HEK293 (cell line): ENCODE measurements around the gene SEZ6L.

Experiments used
- CTCF ChIA-PET: fragments of 350-600 bp; formaldehyde crosslinking; extraction: SDS; loops from one replicate; lab custom pipeline; 2021; ENCODE audit warnings: antibody characterized with exemption; lab: Yijun Ruan, JAX
- POLR2A ChIA-PET: fragments of 300-600 bp; formaldehyde crosslinking; extraction: SDS; loops from one replicate; lab custom pipeline; 2020; ENCODE audit warnings: antibody characterized with exemption, inconsistent platforms; lab: Yijun Ruan, JAX
- H3K27ac ChIP-seq: fragments of 200-500 bp; sonication (Bioruptor generic); 2 replicates; pipeline ENCODE4 v1.5.1; 2014; ENCODE audit warnings: low read depth, low read length, control low read depth, inconsistent platforms; ENCODE audit errors: extremely low read depth
- H3K36me3 ChIP-seq, 2 experiments: fragments of 200-500 bp in 1 of 2; sonication (Bioruptor generic) in 1 of 2; 1 replicate in 1 of 2; 2 replicates in 1 of 2; pipeline ENCODE4 v1.5.1; 2014 to 2017; ENCODE audit warnings: inconsistent platforms in 2 of 2, low read length in 2 of 2; ENCODE audit not compliant: control insufficient read depth in 2 of 2, insufficient read depth in 1 of 2
- H3K4me1 ChIP-seq: fragments of 200-500 bp; sonication (Bioruptor generic); 2 replicates; pipeline ENCODE4 v1.5.1; 2014; ENCODE audit warnings: mild to moderate bottlenecking, low read length, inconsistent platforms; ENCODE audit not compliant: control insufficient read depth, insufficient read depth
- H3K4me3 ChIP-seq: 2 replicates; pipeline ENCODE4 v1.5.1; 2011; ENCODE audit warnings: low read depth, mild to moderate bottlenecking, control low read depth, low read length, moderate library complexity
- H3K9me3 ChIP-seq: fragments of 200-500 bp; sonication (Bioruptor generic); 2 replicates; pipeline ENCODE4 v1.5.1; 2014; ENCODE audit warnings: low read depth, low read length, inconsistent platforms; ENCODE audit not compliant: control insufficient read depth, insufficient read depth
- BCL11A ChIP-seq: fragments of 450-650 bp; formaldehyde crosslinking; IDR thresholded peaks from 2 replicates; pipeline ENCODE4 v1.5.1; 2016; ENCODE audit warnings: low read depth, missing biosample characterization, missing genetic modification characterization
- GLIS1 ChIP-seq: fragments of 450-650 bp; formaldehyde crosslinking; IDR thresholded peaks from 2 replicates; pipeline ENCODE4 v1.5.1; 2016; ENCODE audit warnings: missing biosample characterization, missing genetic modification characterization
- HOXA7 ChIP-seq: sonication (generic); formaldehyde crosslinking; IDR thresholded peaks from 2 replicates; pipeline ENCODE4 v1.8.1; 2022; ENCODE audit warnings: missing genetic modification reagents, borderline replicate concordance
- ZNF155 ChIP-seq: fragments of 450-650 bp; formaldehyde crosslinking; IDR thresholded peaks from 2 replicates; pipeline ENCODE4 v1.5.1; 2016; ENCODE audit warnings: missing biosample characterization, missing genetic modification characterization
- ZNF169 ChIP-seq: fragments of 450-650 bp; formaldehyde crosslinking; IDR thresholded peaks from 2 replicates; pipeline ENCODE4 v1.5.1; 2016; ENCODE audit warnings: missing biosample characterization, missing genetic modification characterization
- ZNF184 ChIP-seq: fragments of 450-650 bp; IDR thresholded peaks from 2 replicates; pipeline ENCODE4 v1.5.1; 2018; ENCODE audit warnings: missing biosample characterization, mild to moderate bottlenecking, missing genetic modification characterization
- ZNF24 ChIP-seq: fragments of 450-650 bp; formaldehyde crosslinking; IDR thresholded peaks from 2 replicates; pipeline ENCODE4 v1.5.1; 2016; ENCODE audit warnings: missing biosample characterization, missing genetic modification characterization
- ZNF274 ChIP-seq, 2 experiments: fragments of 200-500 bp in 1 of 2; fragments of 450-650 bp in 1 of 2; sonication (Bioruptor generic) in 1 of 2; formaldehyde crosslinking in 1 of 2; IDR thresholded peaks; 2 replicates each; pipeline versions ENCODE4 v1.5.1 to v1.6.1; 2014 to 2016; ENCODE audit warnings: borderline replicate concordance in 1 of 2, inconsistent platforms in 1 of 2, low read length in 1 of 2, missing biosample characterization in 1 of 2, missing genetic modification characterization in 1 of 2
- ZNF292 ChIP-seq: fragments of 450-650 bp; formaldehyde crosslinking; IDR thresholded peaks from 2 replicates; pipeline ENCODE4 v1.5.1; 2016; ENCODE audit warnings: low read depth, missing biosample characterization, missing genetic modification characterization, borderline replicate concordance
- ZNF37A ChIP-seq: fragments of 450-650 bp; IDR thresholded peaks from 2 replicates; pipeline ENCODE4 v1.5.1; 2018; ENCODE audit warnings: missing biosample characterization, missing genetic modification characterization
- ZNF423 ChIP-seq: fragments of 450-650 bp; formaldehyde crosslinking; IDR thresholded peaks from 2 replicates; pipeline ENCODE4 v1.5.1; 2016; ENCODE audit warnings: missing biosample characterization, missing genetic modification characterization
- ZNF529 ChIP-seq: fragments of 450-650 bp; formaldehyde crosslinking; IDR thresholded peaks from 2 replicates; pipeline ENCODE4 v1.5.1; 2017; ENCODE audit warnings: missing genetic modification characterization, missing biosample characterization; ENCODE audit not compliant: insufficient replicate concordance
- ZNF596 ChIP-seq: fragments of 450-650 bp; IDR thresholded peaks from 2 replicates; pipeline ENCODE4 v1.5.0; 2018; ENCODE audit warnings: missing biosample characterization, mild to moderate bottlenecking, missing genetic modification characterization, moderate library complexity
- ZNF610 ChIP-seq: fragments of 450-650 bp; formaldehyde crosslinking; IDR thresholded peaks from 2 replicates; pipeline ENCODE4 v1.5.1; 2016; ENCODE audit warnings: missing biosample characterization, missing genetic modification characterization, borderline replicate concordance
- ZNF623 ChIP-seq: fragments of 450-650 bp; formaldehyde crosslinking; IDR thresholded peaks from 2 replicates; pipeline ENCODE4 v1.5.1; 2016; ENCODE audit warnings: missing biosample characterization, missing genetic modification characterization
- ZXDB ChIP-seq: fragments of 450-650 bp; formaldehyde crosslinking; IDR thresholded peaks from 2 replicates; pipeline ENCODE4 v1.5.1; 2016; ENCODE audit warnings: missing biosample characterization, missing genetic modification characterization
- TF ChIP-seq, protein P1 (sequence below): IDR thresholded peaks from 2 replicates; pipeline ENCODE4 v1.6.1; 2011; ENCODE audit warnings: mild to moderate bottlenecking, low read depth, low read length, borderline replicate concordance
- TF ChIP-seq, protein P2 (sequence below): fragments of 450-650 bp; formaldehyde crosslinking; IDR thresholded peaks from 2 replicates; pipeline ENCODE4 v1.5.1; 2016; ENCODE audit warnings: missing biosample characterization, missing genetic modification characterization
- TF ChIP-seq, protein P3 (sequence below): fragments of 450-650 bp; formaldehyde crosslinking; IDR thresholded peaks from 2 replicates; pipeline ENCODE4 v1.5.1; 2016; ENCODE audit warnings: missing biosample characterization, missing genetic modification characterization

The SEZ6L gene

DNA sequence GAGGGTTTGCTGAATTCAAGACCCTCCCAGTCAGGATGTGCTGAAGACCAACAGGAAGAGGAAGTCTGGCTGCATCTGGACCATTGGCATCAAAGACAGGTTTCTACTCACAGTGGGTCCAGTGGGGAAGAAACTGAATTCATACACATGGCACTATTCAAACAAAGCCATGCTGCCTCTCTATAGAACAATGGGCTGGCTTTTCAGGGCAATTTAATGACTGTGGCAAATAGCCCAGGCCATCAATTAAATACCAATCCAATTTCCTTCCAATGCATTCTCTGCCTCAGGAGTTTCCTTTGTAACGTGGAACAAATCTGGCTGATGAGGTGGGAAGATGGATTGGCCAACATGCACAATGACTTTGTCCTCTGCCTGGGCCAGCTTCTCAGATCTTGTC lies 98.6 kb downstream of the SEZ6L start:
- H3K4me3 ChIP-seq, result no peak overlapping the region
- TF ChIP-seq ZNF292 (tag by site-specific recombination) (no peak), GLIS1 (no peak), ZNF423 (no peak), ZNF184 (tag by site-specific recombination) (no peak), HOXA7 (CRISPR knock-in tag) (no peak), ZNF529 (tag by site-specific recombination) (no peak), ZNF596 (no peak), ZNF623 (tag by site-specific recombination) (no peak), ZNF169 (tag by site-specific recombination) (no peak), ZNF37A (tag by site-specific recombination) (no peak)
- TF ChIP-seq, protein P1, sequence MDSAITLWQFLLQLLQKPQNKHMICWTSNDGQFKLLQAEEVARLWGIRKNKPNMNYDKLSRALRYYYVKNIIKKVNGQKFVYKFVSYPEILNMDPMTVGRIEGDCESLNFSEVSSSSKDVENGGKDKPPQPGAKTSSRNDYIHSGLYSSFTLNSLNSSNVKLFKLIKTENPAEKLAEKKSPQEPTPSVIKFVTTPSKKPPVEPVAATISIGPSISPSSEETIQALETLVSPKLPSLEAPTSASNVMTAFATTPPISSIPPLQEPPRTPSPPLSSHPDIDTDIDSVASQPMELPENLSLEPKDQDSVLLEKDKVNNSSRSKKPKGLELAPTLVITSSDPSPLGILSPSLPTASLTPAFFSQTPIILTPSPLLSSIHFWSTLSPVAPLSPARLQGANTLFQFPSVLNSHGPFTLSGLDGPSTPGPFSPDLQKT, result no peak
- H3K4me1 ChIP-seq, result no peaks in the 10 kb centered on the region
- no peaks in the 10 kb centered on the region for H3K36me3 ChIP-seq
- no peak overlapping the region for H3K27ac ChIP-seq
- CTCF ChIA-PET, result no interaction called here
- H3K9me3 ChIP-seq, result no peaks in the 10 kb centered on the region
- POLR2A ChIA-PET, result no interaction called here

DNA sequence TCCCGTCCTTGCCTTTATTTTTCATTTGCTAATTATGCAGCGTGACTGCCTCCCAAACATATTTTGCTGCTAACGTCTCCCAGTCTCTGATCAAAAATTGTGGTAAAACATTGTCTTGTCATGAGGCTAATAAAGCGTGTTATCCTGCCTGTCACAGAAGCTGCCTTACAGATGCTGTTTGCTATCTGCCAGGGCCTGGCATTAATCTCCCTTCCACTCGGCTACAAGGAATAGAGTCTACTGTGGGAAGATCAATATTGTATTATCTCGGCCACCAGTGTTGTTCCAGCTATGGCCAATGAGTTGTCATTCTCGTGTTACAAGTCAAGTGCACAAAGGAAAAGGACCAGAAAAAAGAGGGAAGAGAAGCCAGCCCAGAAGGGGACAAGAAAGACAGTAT lies 100.3 kb downstream of the SEZ6L start:
- Histone ChIP-seq H3K4me1 (no peaks in the 10 kb centered on the region), H3K36me3 (no peaks in the 10 kb centered on the region), H3K4me3 (no peak overlapping the region), H3K27ac (no peak overlapping the region), H3K9me3 (no peaks in the 10 kb centered on the region)
- ChIA-PET POLR2A (no interaction called here), CTCF (interaction anchor here (0.6 kb wide), 1 partner anchor 371 kb away, joined by 5 read pairs; no protein-coding TSS in a partner anchor)
- TF ChIP-seq BCL11A (tag by site-specific recombination) (no peak), ZNF24 (tag by site-specific recombination) (no peak), ZNF155 (no peak), ZNF610 (tag by site-specific recombination) (no peak), ZXDB (no peak), ZNF184 (tag by site-specific recombination) (no peak), ZNF274 (IDR thresholded peaks at IDR 0.05; ENCODE audit: low read length) (no peak), ZNF274 (tag by site-specific recombination; IDR thresholded peaks at IDR 0.05; ENCODE audit: borderline replicate concordance) (no peak)
- TF ChIP-seq, protein P2, sequence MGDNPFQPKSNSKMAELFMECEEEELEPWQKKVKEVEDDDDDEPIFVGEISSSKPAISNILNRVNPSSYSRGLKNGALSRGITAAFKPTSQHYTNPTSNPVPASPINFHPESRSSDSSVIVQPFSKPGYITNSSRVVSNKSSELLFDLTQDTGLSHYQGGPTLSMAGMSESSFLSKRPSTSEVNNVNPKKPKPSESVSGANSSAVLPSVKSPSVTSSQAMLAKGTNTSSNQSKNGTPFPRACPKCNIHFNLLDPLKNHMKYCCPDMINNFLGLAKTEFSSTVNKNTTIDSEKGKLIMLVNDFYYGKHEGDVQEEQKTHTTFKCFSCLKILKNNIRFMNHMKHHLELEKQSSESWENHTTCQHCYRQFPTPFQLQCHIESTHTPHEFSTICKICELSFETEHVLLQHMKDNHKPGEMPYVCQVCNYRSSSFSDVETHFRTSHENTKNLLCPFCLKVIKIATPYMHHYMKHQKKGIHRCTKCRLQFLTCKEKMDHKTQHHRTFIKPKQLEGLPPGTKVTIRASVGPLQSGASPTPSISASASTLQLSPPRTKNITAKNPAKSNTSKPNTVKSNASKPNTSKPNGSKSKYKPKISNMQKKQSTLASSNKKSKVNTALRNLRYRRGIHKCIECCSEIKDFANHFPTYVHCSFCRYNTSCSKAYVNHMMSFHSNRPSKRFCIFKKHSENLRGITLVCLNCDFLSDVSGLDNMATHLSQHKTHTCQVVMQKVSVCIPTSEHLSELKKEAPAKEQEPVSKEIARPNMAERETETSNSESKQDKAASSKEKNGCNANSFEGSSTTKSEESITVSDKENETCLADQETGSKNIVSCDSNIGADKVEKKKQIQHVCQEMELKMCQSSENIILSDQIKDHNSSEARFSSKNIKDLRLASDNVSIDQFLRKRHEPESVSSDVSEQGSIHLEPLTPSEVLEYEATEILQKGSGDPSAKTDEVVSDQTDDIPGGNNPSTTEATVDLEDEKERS (tag by site-specific recombination), result no peak
- TF ChIP-seq, protein P3, sequence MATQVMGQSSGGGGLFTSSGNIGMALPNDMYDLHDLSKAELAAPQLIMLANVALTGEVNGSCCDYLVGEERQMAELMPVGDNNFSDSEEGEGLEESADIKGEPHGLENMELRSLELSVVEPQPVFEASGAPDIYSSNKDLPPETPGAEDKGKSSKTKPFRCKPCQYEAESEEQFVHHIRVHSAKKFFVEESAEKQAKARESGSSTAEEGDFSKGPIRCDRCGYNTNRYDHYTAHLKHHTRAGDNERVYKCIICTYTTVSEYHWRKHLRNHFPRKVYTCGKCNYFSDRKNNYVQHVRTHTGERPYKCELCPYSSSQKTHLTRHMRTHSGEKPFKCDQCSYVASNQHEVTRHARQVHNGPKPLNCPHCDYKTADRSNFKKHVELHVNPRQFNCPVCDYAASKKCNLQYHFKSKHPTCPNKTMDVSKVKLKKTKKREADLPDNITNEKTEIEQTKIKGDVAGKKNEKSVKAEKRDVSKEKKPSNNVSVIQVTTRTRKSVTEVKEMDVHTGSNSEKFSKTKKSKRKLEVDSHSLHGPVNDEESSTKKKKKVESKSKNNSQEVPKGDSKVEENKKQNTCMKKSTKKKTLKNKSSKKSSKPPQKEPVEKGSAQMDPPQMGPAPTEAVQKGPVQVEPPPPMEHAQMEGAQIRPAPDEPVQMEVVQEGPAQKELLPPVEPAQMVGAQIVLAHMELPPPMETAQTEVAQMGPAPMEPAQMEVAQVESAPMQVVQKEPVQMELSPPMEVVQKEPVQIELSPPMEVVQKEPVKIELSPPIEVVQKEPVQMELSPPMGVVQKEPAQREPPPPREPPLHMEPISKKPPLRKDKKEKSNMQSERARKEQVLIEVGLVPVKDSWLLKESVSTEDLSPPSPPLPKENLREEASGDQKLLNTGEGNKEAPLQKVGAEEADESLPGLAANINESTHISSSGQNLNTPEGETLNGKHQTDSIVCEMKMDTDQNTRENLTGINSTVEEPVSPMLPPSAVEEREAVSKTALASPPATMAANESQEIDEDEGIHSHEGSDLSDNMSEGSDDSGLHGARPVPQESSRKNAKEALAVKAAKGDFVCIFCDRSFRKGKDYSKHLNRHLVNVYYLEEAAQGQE (tag by site-specific recombination), result no peak
